ENCODE data around the gene IL10RA.

- TF ChIP-seq CTCF (IDR thresholded peaks at IDR 0.05), result no peak
- peak; percentile 13 to 75 (median 45) for TF ChIP-seq POLR2A (IDR thresholded peaks at IDR 0.05)
Measured at GRCh38 chr11:117985953-117986887, at the start of gene IL10RA.

Measured in body of pancreas (tissue), 4 donors.